ENCODE data around the gene AMACR. TPM values are rescaled to one million over a fixed set of nuclear protein-coding genes. Genes with fewer than 3 reads are reported as not detected.

The AMACR gene
- total RNA-seq, 4 donors from 2014 or later = 5.4 to 21.5 (median 15.5) TPM

DNA sequence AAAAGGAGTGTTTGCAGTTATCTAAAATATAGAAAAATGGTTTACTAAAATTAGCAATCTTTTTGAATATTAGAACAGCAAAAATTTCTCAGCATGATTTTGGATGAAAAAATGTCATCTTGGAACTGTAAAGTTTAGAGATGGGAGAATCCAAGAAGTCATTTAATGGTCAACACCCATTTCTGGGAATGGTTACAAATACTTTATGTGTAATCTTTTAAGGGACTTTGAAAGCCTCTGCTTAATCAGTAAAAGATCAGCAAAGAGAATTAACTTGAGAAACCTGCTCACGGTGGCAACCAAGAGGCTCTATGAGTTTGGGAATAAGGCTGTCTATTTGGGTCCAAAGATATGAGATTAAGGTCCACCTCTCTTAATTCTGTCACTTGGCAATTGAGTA lies 22.2 kb upstream of the AMACR start:
- TF ChIP-seq, protein P1, sequence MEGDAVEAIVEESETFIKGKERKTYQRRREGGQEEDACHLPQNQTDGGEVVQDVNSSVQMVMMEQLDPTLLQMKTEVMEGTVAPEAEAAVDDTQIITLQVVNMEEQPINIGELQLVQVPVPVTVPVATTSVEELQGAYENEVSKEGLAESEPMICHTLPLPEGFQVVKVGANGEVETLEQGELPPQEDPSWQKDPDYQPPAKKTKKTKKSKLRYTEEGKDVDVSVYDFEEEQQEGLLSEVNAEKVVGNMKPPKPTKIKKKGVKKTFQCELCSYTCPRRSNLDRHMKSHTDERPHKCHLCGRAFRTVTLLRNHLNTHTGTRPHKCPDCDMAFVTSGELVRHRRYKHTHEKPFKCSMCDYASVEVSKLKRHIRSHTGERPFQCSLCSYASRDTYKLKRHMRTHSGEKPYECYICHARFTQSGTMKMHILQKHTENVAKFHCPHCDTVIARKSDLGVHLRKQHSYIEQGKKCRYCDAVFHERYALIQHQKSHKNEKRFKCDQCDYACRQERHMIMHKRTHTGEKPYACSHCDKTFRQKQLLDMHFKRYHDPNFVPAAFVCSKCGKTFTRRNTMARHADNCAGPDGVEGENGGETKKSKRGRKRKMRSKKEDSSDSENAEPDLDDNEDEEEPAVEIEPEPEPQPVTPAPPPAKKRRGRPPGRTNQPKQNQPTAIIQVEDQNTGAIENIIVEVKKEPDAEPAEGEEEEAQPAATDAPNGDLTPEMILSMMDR (IDR thresholded peaks at IDR 0.05) = no peak
- TF ChIP-seq POLR2A (IDR thresholded peaks at IDR 0.05) = no peak
- intact Hi-C loops (cut with DNase I) = no loop called here
- peaks cover 0 to 20% (median 0%) of the 10 kb centered on the region in 3 donors for H3K36me3 ChIP-seq
- H3K27me3 ChIP-seq = no peaks in the 10 kb centered on the region
- no peaks in the 10 kb centered on the region for H3K9me3 ChIP-seq
- no peak for DNase-seq
- no peak overlapping the region for H3K4me3 ChIP-seq
- 83 to 88% methylated on average over 1 of the region's 1 CpG for WGBS, 2 donors
- H3K27ac ChIP-seq = no peak overlapping the region
- H3K4me1 ChIP-seq = no peaks in the 10 kb centered on the region

DNA sequence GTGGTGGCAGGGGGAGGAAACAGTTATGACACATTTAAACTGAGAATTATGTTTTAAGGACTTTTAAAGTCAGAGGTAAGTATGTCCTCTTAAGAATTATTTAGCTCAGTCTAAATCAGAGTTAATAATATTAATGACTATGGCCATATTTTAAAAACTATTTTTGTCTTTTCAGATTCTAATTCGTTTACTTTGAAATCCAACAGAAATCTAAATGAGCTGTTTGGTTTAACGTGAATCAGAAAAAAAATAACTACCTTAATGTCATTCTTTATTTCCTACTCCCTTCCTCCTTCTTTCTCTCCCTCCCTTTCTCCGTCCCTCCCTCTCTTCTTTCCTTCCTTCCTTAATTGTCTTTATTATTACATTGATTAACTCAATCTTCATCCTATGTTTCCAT lies 20.5 kb upstream of the AMACR start:
- DNase-seq = no peak
- intact Hi-C loops (cut with DNase I) = no loop called here

DNA sequence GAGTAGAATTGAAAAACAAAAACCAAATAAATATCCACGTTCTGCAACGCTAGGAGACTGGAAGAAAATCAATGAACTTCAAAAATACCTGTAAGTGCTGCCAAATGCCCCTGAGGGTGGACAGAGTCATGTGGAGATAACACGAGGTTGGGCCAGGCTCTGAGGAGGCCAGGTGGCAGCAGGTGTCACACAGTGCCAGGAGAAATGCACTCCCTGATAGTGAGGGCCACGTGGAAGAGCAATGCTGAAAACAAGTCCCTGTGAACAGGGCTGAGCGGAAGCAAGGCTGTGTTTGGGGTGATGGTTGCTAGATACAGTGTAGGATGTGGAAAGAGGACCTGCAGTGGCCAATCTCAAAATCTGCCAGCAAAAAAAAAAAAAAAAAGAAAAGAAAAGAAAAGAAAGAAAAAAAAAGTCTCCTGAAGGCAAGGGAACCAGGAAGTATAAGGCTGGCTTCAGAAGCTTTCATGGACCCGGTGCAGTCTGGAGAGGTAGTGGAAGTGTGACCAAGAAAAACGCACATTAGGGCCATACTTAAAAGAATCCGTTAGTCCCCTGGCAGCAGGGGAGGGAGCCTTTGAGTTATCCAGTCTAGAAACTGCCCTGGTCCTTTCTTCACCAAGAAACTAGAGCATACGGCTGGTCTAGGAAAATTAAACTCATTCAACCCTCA lies 18.4 kb upstream of the AMACR start:
- H3K36me3 ChIP-seq = peaks cover 0 to 17% (median 0%) of the 10 kb centered on the region in 3 donors
- H3K4me1 ChIP-seq = no peaks in the 10 kb centered on the region
- H3K27ac ChIP-seq = no peak overlapping the region
- DNase-seq = no peak
- TF ChIP-seq POLR2A (IDR thresholded peaks at IDR 0.05) = no peak
- TF ChIP-seq, protein P1 (IDR thresholded peaks at IDR 0.05) = no peak
- 74 to 76% methylated on average over 9 of the region's 9 CpGs for WGBS, 2 donors
- no peaks in the 10 kb centered on the region for H3K27me3 ChIP-seq
- intact Hi-C loops (cut with DNase I) = no loop called here
- H3K9me3 ChIP-seq = no peaks in the 10 kb centered on the region
- no peak overlapping the region for H3K4me3 ChIP-seq

More for the DNA sequence above, 20.5 kb upstream of the AMACR start:
- TF ChIP-seq, protein P1 (IDR thresholded peaks at IDR 0.05) = no peak
- TF ChIP-seq POLR2A (IDR thresholded peaks at IDR 0.05) = no peak
- H3K4me3 ChIP-seq = no peak overlapping the region
- no peaks in the 10 kb centered on the region for H3K27me3 ChIP-seq
- H3K27ac ChIP-seq = no peak overlapping the region
- H3K4me1 ChIP-seq = no peaks in the 10 kb centered on the region
- 78 to 85% methylated on average over 3 of the region's 3 CpGs for WGBS, 2 donors
- no peaks in the 10 kb centered on the region for H3K9me3 ChIP-seq
- peaks cover 0 to 19% (median 0%) of the 10 kb centered on the region in 3 donors for H3K36me3 ChIP-seq

DNA sequence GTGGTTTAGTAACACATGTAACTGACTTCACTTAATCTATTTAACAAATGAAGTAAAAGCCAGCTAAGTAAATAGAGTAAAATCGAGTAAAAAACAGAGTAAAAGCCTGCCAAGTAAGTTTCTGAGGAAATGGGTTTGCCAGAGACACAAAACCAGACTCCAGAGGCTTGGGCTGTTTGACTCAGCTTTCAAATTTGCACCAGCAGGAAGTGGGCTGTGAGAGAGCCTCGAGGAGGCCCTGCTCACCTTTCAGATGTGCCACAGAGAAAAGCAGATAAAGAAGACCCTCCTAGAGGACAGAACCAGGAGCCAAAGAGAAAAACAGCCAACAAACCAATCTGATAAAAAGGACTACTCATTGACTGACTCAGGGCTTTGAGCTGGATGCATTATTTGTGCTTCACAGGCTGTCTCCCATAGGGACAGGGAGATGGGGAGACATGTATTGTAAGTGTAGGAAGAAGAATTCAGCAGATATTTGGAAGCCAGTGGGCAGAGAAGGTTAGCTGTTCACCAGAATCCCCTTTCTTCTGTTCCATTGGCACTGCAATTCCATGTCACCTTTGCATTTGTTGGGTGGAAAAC lies 14.4 kb upstream of the AMACR start:
- Histone ChIP-seq H3K36me3 (peaks cover 0 to 22% (median 0%) of the 10 kb centered on the region in 3 donors), H3K27ac (no peak overlapping the region), H3K4me1 (no peaks in the 10 kb centered on the region), H3K27me3 (no peaks in the 10 kb centered on the region), H3K4me3 (no peak overlapping the region), H3K9me3 (no peaks in the 10 kb centered on the region)
- no peak for TF ChIP-seq POLR2A (IDR thresholded peaks at IDR 0.05)
- TF ChIP-seq, protein P1 (IDR thresholded peaks at IDR 0.05) = no peak
- intact Hi-C loops (cut with DNase I) = no loop called here
- no peak for DNase-seq
- 8 to 14% methylated on average over 2 of the region's 2 CpGs for WGBS, 2 donors

DNA sequence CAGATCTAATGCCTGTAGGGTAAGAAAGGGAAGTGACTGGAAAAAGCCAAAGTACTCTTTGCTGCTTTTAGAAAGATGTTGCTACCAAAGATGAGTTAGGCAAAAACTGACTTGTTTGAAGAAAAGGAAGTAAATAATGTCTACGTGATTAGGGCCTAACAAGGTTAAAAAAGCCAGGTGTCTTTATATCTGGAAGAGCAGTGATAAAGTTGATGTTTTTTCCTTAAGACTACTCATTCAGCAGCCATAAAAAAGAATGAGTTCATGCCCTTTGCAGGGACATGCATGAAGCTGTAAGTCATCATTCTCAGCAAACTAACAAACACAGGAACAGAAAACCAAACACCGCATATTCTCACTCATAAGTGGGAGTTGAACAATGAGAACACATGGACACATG lies 13.5 kb upstream of the AMACR start:
- H3K9me3 ChIP-seq = no peaks in the 10 kb centered on the region
- no peaks in the 10 kb centered on the region for H3K4me1 ChIP-seq
- TF ChIP-seq, protein P1 (IDR thresholded peaks at IDR 0.05) = no peak
- TF ChIP-seq POLR2A (IDR thresholded peaks at IDR 0.05) = no peak
- intact Hi-C loops (cut with DNase I) = no loop called here
- DNase-seq = no peak
- no peak overlapping the region for H3K27ac ChIP-seq
- 74 to 78% methylated on average over 2 of the region's 2 CpGs for WGBS, 2 donors
- H3K4me3 ChIP-seq = no peak overlapping the region
- peaks cover 0 to 22% (median 0%) of the 10 kb centered on the region in 3 donors for H3K36me3 ChIP-seq
- no peaks in the 10 kb centered on the region for H3K27me3 ChIP-seq

All from esophagus squamous epithelium (tissue), 5 donors.